Measurements from ENCODE around the gene CDH13. TPM values are rescaled to one million over a fixed set of nuclear protein-coding genes. Genes with fewer than 3 reads are reported as not detected.

CDH13 gene
- total RNA-seq, 2 donors from 2014 or later = 2.9 TPM; not detected in 1

GRCh38 chr16:82935766-82936165 lies 309.0 kb downstream of the CDH13 start:
- DNase-seq = no peak
- Histone ChIP-seq H3K4me1 (no peaks in the 10 kb centered on the region), H3K9me3 (no peaks in the 10 kb centered on the region), H3K27ac (no peak overlapping the region), H3K4me3 (no peak overlapping the region), H3K27me3 (no peaks in the 10 kb centered on the region), H3K36me3 (replicated peaks in 1 of 2; ENCODE audit: insufficient read depth in 1 of 2, low read depth in 2 of 2) (no peaks in the 10 kb centered on the region)
- no peak for ATAC-seq
- 61 to 71% methylated on average over 4 of the region's 4 CpGs for WGBS, 2 donors
- no peak for TF ChIP-seq CTCF (IDR thresholded peaks at IDR 0.05)
- no peak for TF ChIP-seq POLR2A (IDR thresholded peaks at IDR 0.05)
- intact Hi-C loops (cut with DNase I) = no loop called here

GRCh38 chr16:82936941-82937551 lies 310.3 kb downstream of the CDH13 start:
- DNase-seq (no peak), ATAC-seq (no peak)
- intact Hi-C loops (cut with DNase I) = no loop called here
- Histone ChIP-seq H3K9me3 (no peaks in the 10 kb centered on the region), H3K4me3 (no peak overlapping the region), H3K27ac (no peak overlapping the region), H3K36me3 (replicated peaks in 1 of 2; ENCODE audit: insufficient read depth in 1 of 2, low read depth in 2 of 2) (no peaks in the 10 kb centered on the region), H3K27me3 (no peaks in the 10 kb centered on the region), H3K4me1 (no peaks in the 10 kb centered on the region)
- TF ChIP-seq CTCF (IDR thresholded peaks at IDR 0.05) (no peak), POLR2A (IDR thresholded peaks at IDR 0.05) (no peak)
- 35% methylated on average over 7 of the region's 7 CpGs for WGBS, 2 donors

- intact Hi-C loops (cut with DNase I) = no loop called here
Observed at GRCh38 chr16:82937926-82938520, 311.3 kb downstream of the CDH13 start.

GRCh38 chr16:82943371-82943770 lies 316.6 kb downstream of the CDH13 start:
- Histone ChIP-seq H3K9me3 (no peaks in the 10 kb centered on the region), H3K27me3 (no peaks in the 10 kb centered on the region), H3K4me1 (no peaks in the 10 kb centered on the region), H3K4me3 (no peak overlapping the region), H3K36me3 (replicated peaks in 1 of 2; ENCODE audit: insufficient read depth in 1 of 2, low read depth in 2 of 2) (no peaks in the 10 kb centered on the region), H3K27ac (no peak overlapping the region)
- ATAC-seq (no peak), DNase-seq (no peak)
- TF ChIP-seq POLR2A (IDR thresholded peaks at IDR 0.05) (no peak), CTCF (IDR thresholded peaks at IDR 0.05) (no peak)
- 74 to 84% methylated on average over 1 of the region's 1 CpG for WGBS, 2 donors
- intact Hi-C loops (cut with DNase I) = no loop called here

More at GRCh38 chr16:82937926-82938520, 311.3 kb downstream of the CDH13 start:
- H3K27ac ChIP-seq = no peak overlapping the region
- DNase-seq (no peak), ATAC-seq (no peak)
- TF ChIP-seq CTCF (IDR thresholded peaks at IDR 0.05) = no peak
- TF ChIP-seq POLR2A (IDR thresholded peaks at IDR 0.05) = no peak
- H3K9me3 ChIP-seq = no peaks in the 10 kb centered on the region
- H3K4me1 ChIP-seq = no peaks in the 10 kb centered on the region
- 41 to 43% methylated on average over 7 of the region's 7 CpGs for WGBS, 2 donors
- H3K4me3 ChIP-seq = no peak overlapping the region
- H3K36me3 ChIP-seq (replicated peaks in 1 of 2; ENCODE audit: insufficient read depth in 1 of 2, low read depth in 2 of 2) = no peaks in the 10 kb centered on the region
- H3K27me3 ChIP-seq = no peaks in the 10 kb centered on the region

All from body of pancreas (tissue), 4 donors.